ENCODE results near the gene ATP6V0B.
A peak's percentile ranks its signal among the peaks of the same experiment; 100 is the strongest.

Gene ATP6V0B

GRCh38 chr1:43994071-43994470 is 19.3 kb downstream of the ATP6V0B start:
- Histone ChIP-seq H3K27ac (ENCODE audit: low read length) (no peak overlapping the region), H3K4me3 (ENCODE audit: low read length) (no peak overlapping the region), H3K27me3 (ENCODE audit: low read depth, low read length) (no peaks in the 10 kb centered on the region), H3K36me3 (replicated peaks; ENCODE audit: low read depth, low read length) (no peaks in the 10 kb centered on the region), H3K9me3 (ENCODE audit: insufficient read depth, low read length) (no peaks in the 10 kb centered on the region), H3K4me2 (ENCODE audit: low read length) (no peak overlapping the region), H3K79me2 (ENCODE audit: low read length) (no peaks in the 10 kb centered on the region), H3K9ac (ENCODE audit: low read length) (no peak overlapping the region), H4K20me1 (ENCODE audit: insufficient read depth, low read length) (no peaks in the 10 kb centered on the region), H3K4me1 (ENCODE audit: low read length) (peaks cover 16% of the 10 kb centered on the region), H2AFZ (ENCODE audit: low read depth, low read length) (no peak overlapping the region)
- TF ChIP-seq, protein P1, sequence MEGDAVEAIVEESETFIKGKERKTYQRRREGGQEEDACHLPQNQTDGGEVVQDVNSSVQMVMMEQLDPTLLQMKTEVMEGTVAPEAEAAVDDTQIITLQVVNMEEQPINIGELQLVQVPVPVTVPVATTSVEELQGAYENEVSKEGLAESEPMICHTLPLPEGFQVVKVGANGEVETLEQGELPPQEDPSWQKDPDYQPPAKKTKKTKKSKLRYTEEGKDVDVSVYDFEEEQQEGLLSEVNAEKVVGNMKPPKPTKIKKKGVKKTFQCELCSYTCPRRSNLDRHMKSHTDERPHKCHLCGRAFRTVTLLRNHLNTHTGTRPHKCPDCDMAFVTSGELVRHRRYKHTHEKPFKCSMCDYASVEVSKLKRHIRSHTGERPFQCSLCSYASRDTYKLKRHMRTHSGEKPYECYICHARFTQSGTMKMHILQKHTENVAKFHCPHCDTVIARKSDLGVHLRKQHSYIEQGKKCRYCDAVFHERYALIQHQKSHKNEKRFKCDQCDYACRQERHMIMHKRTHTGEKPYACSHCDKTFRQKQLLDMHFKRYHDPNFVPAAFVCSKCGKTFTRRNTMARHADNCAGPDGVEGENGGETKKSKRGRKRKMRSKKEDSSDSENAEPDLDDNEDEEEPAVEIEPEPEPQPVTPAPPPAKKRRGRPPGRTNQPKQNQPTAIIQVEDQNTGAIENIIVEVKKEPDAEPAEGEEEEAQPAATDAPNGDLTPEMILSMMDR (IDR thresholded peaks at IDR 0.05; ENCODE audit: low read depth, low read length) = no peak
- TF ChIP-seq EZH2phosphoT487 (IDR thresholded peaks at IDR 0.05; ENCODE audit: low read depth) = no peak

DNA sequence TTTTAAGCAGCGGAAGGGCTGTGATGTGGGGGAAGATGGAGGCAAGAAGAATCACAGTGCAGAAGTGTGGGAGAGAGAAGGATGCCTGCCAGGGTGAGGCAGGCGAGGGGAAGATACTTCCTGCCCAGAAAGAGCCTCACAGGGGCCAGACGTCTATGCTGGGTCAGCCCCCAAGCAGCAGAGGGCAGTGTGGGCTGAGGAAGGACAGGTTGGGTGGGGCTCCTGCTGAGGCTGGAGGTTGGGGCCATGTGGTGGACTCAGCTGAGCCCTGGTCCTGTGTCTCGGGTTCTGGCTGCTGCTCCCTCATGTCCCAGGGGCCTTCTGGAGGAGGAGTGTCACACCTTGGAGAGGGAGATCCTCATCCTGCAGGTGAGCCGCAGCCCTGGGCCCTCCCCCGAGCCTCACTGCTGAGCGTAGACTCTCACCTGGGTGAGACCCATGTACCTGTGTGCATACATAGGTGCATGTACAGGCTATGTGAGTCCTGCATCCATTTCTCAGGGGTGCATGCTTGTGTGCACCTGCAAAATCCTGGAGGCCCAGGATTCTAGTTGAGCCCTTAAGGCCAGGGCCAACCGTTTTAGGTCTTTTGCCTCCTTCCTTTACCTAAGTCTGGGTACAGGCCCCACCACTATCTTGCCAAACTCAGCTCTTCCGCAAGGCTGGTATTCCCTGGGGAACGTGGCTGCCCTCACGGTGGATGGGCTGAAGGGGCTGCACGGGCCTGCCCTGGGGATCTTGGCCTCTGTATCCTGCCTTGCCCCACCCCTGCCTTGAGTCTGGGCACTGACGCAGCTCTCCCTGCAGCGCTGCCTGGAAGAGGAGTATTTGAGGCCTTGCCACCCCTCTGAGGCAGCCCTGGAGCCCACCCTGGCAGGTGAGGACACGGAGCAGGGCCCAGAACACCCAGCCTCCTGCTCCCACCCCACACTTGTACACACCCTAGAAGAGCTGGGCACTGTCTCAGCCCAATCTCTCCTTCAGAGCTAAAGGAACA is 20.3 kb downstream of the ATP6V0B start:
- H3K27ac ChIP-seq (ENCODE audit: low read length) = no peak overlapping the region
- no peak overlapping the region for H3K4me3 ChIP-seq (ENCODE audit: low read length)
- TF ChIP-seq, protein P1 (IDR thresholded peaks at IDR 0.05; ENCODE audit: low read depth, low read length) = peak; percentile 33
- no peak for TF ChIP-seq EZH2phosphoT487 (IDR thresholded peaks at IDR 0.05; ENCODE audit: low read depth)
- no peaks in the 10 kb centered on the region for H3K79me2 ChIP-seq (ENCODE audit: low read length)
- H2AFZ ChIP-seq (ENCODE audit: low read depth, low read length) = no peak overlapping the region
- H3K36me3 ChIP-seq (replicated peaks; ENCODE audit: low read depth, low read length) = no peaks in the 10 kb centered on the region
- no peak overlapping the region for H3K4me2 ChIP-seq (ENCODE audit: low read length)
- H3K27me3 ChIP-seq (ENCODE audit: low read depth, low read length) = no peaks in the 10 kb centered on the region
- H3K4me1 ChIP-seq (ENCODE audit: low read length) = peaks cover 16% of the 10 kb centered on the region
- H3K9ac ChIP-seq (ENCODE audit: low read length) = no peak overlapping the region
- no peaks in the 10 kb centered on the region for H4K20me1 ChIP-seq (ENCODE audit: insufficient read depth, low read length)
- H3K9me3 ChIP-seq (ENCODE audit: insufficient read depth, low read length) = no peaks in the 10 kb centered on the region

DNA sequence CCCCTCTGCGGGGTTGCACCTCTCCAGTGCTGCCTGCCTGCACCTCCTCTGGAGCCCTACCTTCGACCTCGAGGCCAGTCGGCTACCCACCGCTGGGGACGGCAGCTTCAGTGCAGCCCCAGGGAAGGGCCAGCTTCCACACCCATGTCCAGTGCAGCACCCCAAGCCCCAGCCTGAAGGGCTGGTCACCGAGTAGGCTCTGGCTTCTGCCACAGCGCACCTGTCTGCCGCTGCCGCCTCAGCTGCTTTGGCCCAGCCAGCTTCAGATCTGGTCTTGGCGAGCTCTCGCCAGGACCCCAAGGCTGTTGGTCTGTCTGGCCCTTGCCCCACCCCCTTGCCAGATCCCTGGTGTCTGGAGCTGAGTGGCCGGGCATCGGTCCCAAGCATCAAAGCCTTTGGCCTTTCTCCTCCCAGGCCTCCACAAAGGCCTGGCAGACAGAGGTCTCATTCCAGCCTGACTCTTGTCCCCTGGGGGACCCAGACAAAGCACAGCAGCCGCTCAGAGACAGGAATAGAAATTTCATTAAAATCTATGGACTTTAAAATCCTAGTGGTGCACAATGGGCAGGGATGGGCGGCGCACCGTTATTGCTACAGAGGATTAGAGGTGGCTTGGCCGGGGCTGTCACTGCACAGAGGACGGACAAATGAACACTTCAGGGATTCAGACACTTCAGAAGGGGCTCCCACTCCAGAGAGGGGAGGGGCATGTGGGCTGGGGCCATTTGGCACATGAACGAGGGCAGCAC is 21.4 kb downstream of the ATP6V0B start:
- peaks cover 10% of the 10 kb centered on the region; the same call in 1 of the 2 replicates for H3K4me1 ChIP-seq (ENCODE audit: low read length)
- H3K9ac ChIP-seq (ENCODE audit: low read length) = no peak overlapping the region
- no peaks in the 10 kb centered on the region for H4K20me1 ChIP-seq (ENCODE audit: insufficient read depth, low read length)
- no peaks in the 10 kb centered on the region for H3K36me3 ChIP-seq (replicated peaks; ENCODE audit: low read depth, low read length)
- H3K79me2 ChIP-seq (ENCODE audit: low read length) = no peaks in the 10 kb centered on the region
- H3K4me2 ChIP-seq (ENCODE audit: low read length) = no peak overlapping the region
- no peaks in the 10 kb centered on the region for H3K9me3 ChIP-seq (ENCODE audit: insufficient read depth, low read length)
- H3K27ac ChIP-seq (ENCODE audit: low read length) = no peak overlapping the region
- no peak overlapping the region for H3K4me3 ChIP-seq (ENCODE audit: low read length)
- no peaks in the 10 kb centered on the region for H3K27me3 ChIP-seq (ENCODE audit: low read depth, low read length)
- H2AFZ ChIP-seq (ENCODE audit: low read depth, low read length) = no peak overlapping the region
- no peak for TF ChIP-seq EZH2phosphoT487 (IDR thresholded peaks at IDR 0.05; ENCODE audit: low read depth)
- TF ChIP-seq, protein P1 (IDR thresholded peaks at IDR 0.05; ENCODE audit: low read depth, low read length) = no peak

GRCh38 chr1:43996733-43997115 is 22.0 kb downstream of the ATP6V0B start:
- H3K4me2 ChIP-seq (ENCODE audit: low read length) = no peak overlapping the region
- H4K20me1 ChIP-seq (ENCODE audit: insufficient read depth, low read length) = no peaks in the 10 kb centered on the region
- peaks cover 10% of the 10 kb centered on the region; the same call in 1 of the 2 replicates for H3K4me1 ChIP-seq (ENCODE audit: low read length)
- no peak for TF ChIP-seq EZH2phosphoT487 (IDR thresholded peaks at IDR 0.05; ENCODE audit: low read depth)
- TF ChIP-seq, protein P1 (IDR thresholded peaks at IDR 0.05; ENCODE audit: low read depth, low read length) = no peak
- H3K9me3 ChIP-seq (ENCODE audit: insufficient read depth, low read length) = no peaks in the 10 kb centered on the region
- no peak overlapping the region for H3K4me3 ChIP-seq (ENCODE audit: low read length)
- no peaks in the 10 kb centered on the region for H3K36me3 ChIP-seq (replicated peaks; ENCODE audit: low read depth, low read length)
- H3K79me2 ChIP-seq (ENCODE audit: low read length) = no peaks in the 10 kb centered on the region
- H3K9ac ChIP-seq (ENCODE audit: low read length) = no peak overlapping the region
- H3K27me3 ChIP-seq (ENCODE audit: low read depth, low read length) = no peaks in the 10 kb centered on the region
- H2AFZ ChIP-seq (ENCODE audit: low read depth, low read length) = no peak overlapping the region
- H3K27ac ChIP-seq (ENCODE audit: low read length) = no peak overlapping the region
